Gastroesophageal sphincter (tissue), 4 donors: ENCODE data around the gene RAD51B. TPM values are rescaled to one million over a fixed set of nuclear protein-coding genes. Genes with fewer than 3 reads are reported as not detected.

ENCODE experiments used
- ATAC-seq: fragments of 150-250 bp; one replicate; pipeline ENCODE4 v1.9.1; 2016; ENCODE audit warnings: mild to moderate bottlenecking, moderate library complexity
- H3K27ac ChIP-seq, 4 donors: fragments of 200-600 bp; sonication (generic) in 3 of 4; 1 replicate in 3 of 4; 2 replicates in 1 of 4; pipeline ENCODE4 v1.5.1; 2016 to 2019
- H3K27me3 ChIP-seq: fragments of 200-600 bp; sonication (generic); one replicate; pipeline ENCODE4 v1.5.1; 2019
- H3K36me3 ChIP-seq, 2 donors: fragments of 200-600 bp; sonication (generic); one replicate each; pipeline ENCODE4 v1.5.1; 2019; ENCODE audit warnings: control low read depth in 1 of 2
- H3K4me1 ChIP-seq, 3 donors: fragments of 200-600 bp; sonication (generic); 1 replicate in 2 of 3; 2 replicates in 1 of 3; pipeline ENCODE4 v1.5.1; 2016 to 2019; ENCODE audit warnings: control low read depth in 2 of 3
- H3K4me3 ChIP-seq, 2 donors: fragments of 200-600 bp; sonication (generic); one replicate each; pipeline ENCODE4 v1.5.1; 2019; ENCODE audit warnings: mild to moderate bottlenecking in 1 of 2, moderate library complexity in 1 of 2
- H3K9me3 ChIP-seq, 3 donors: fragments of 200-600 bp; sonication (generic); one replicate each; pipeline ENCODE4 v1.5.1; 2017 to 2019; ENCODE audit warnings: control low read depth in 2 of 3
- EP300 ChIP-seq: sonication (generic); formaldehyde crosslinking; IDR thresholded peaks from one replicate; pipeline ENCODE4 v1.6.1; 2017; ENCODE audit warnings: antibody characterized with exemption, mild to moderate bottlenecking
- POLR2A ChIP-seq, 2 donors: fragments of 450-650 bp; IDR thresholded peaks; one replicate each; pipeline ENCODE4 v1.6.1; 2017; ENCODE audit warnings: antibody characterized with exemption in 2 of 2, mild to moderate bottlenecking in 2 of 2, moderate library complexity in 1 of 2
- POLR2AphosphoS5 ChIP-seq: sonication (generic); formaldehyde crosslinking; IDR thresholded peaks from one replicate; pipeline ENCODE4 v1.6.1; 2017; ENCODE audit warnings: antibody characterized with exemption
- WGBS, 2 donors: methylation state at CpG; one replicate each; pipeline ENCODE4 v1.1.5; 2018; ENCODE audit warnings: low coverage in 1 of 2; 5-methylcytosine and 5-hydroxymethylcytosine counted together
- total RNA-seq, 4 donors: library from RNA; depleted of rRNA; stranded (reverse); fragments of >200 nt; gene quantifications; one replicate each; pipeline ENCODE4 v1.1.0, GENCODE V29; 2016
- TF ChIP-seq, protein P1 (sequence below), 4 experiments: fragments of 200-600 bp in 2 of 4; fragments of 450-650 bp in 2 of 4; sonication (generic) in 1 of 4; IDR thresholded peaks; one replicate each; pipeline ENCODE4 v1.5.1; 2017 to 2019; ENCODE audit warnings: antibody characterized with exemption in 4 of 4, mild to moderate bottlenecking in 2 of 4, moderate library complexity in 2 of 4

The RAD51B gene
- total RNA-seq, 4 donors from 2014 or later, result 5.1 to 7.0 (median 6.0) TPM

DNA sequence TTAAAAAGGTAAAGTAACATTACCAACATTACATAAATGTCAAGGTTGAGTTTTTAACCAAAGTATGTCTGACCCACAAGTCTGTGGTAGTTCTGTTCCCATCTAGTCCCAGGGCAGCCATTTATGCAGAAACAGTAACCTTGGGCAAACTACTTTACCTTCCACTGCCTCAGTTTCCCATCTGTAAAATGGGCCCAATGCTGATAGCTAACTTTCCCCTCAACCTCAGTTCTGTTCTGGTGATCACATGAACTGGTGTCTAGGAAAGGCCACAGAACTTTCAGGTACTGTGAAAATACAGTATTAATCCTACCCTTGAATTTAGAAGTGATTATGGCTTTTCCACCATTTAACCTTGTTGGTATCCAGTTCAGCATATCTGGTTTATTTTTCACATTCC is 859.7 kb downstream of the RAD51B start:
- Histone ChIP-seq H3K27ac (peak overlapping the region in 2 of 4 donors; percentile 27 to 87), H3K27me3 (no peaks in the 10 kb centered on the region), H3K4me3 (no peak overlapping the region), H3K36me3 (no peaks in the 10 kb centered on the region), H3K4me1 (peaks cover 11 to 41% (median 34%) of the 10 kb centered on the region in 3 donors), H3K9me3 (no peaks in the 10 kb centered on the region)
- ATAC-seq, result no peak
- TF ChIP-seq POLR2AphosphoS5, result no peak
- TF ChIP-seq POLR2A (IDR thresholded peaks at IDR 0.05), result no peak
- TF ChIP-seq EP300, result no peak

GRCh38 chr14:68679746-68680467 is 860.3 kb downstream of the RAD51B start:
- peaks cover 11 to 47% (median 40%) of the 10 kb centered on the region in 3 donors for H3K4me1 ChIP-seq
- H3K4me3 ChIP-seq, result no peak overlapping the region
- no peak for ATAC-seq
- H3K36me3 ChIP-seq, result no peaks in the 10 kb centered on the region
- WGBS, 2 donors, result 57 to 72% methylated on average over 7 to 8 of the region's 8 CpGs
- TF ChIP-seq EP300, result no peak
- TF ChIP-seq POLR2A (IDR thresholded peaks at IDR 0.05), result no peak
- TF ChIP-seq POLR2AphosphoS5, result no peak
- TF ChIP-seq, protein P1, sequence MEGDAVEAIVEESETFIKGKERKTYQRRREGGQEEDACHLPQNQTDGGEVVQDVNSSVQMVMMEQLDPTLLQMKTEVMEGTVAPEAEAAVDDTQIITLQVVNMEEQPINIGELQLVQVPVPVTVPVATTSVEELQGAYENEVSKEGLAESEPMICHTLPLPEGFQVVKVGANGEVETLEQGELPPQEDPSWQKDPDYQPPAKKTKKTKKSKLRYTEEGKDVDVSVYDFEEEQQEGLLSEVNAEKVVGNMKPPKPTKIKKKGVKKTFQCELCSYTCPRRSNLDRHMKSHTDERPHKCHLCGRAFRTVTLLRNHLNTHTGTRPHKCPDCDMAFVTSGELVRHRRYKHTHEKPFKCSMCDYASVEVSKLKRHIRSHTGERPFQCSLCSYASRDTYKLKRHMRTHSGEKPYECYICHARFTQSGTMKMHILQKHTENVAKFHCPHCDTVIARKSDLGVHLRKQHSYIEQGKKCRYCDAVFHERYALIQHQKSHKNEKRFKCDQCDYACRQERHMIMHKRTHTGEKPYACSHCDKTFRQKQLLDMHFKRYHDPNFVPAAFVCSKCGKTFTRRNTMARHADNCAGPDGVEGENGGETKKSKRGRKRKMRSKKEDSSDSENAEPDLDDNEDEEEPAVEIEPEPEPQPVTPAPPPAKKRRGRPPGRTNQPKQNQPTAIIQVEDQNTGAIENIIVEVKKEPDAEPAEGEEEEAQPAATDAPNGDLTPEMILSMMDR (IDR thresholded peaks at IDR 0.05), result no peak
- H3K9me3 ChIP-seq, result no peaks in the 10 kb centered on the region
- H3K27ac ChIP-seq, result peak overlapping the region in 3 of 4 donors; percentile 27 to 87 (median 83)
- H3K27me3 ChIP-seq, result no peaks in the 10 kb centered on the region

DNA sequence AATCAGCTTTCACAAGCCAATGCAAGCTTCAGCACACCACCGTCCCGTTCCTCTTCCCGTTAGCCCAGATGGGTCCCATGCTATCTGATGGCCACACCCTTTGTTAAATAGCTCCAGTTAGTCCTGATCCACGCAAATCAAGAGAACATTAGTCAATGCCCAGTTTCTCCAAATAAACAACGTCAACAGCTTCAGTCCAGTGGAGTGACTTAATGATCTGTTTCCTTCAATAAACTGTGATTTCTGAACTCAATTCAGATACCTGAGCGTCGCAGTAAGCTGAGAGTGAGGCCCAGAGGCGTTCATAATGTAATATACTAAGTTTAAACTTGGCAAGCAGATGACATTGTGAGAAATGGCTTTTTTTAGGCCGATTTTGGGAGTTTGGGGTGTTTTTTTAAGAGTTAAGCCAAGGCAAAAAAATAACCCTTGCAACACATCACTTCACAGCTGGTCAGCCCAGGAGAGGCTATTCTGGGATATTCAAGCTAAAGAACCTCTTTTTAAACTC is 861.0 kb downstream of the RAD51B start:
- no peak for TF ChIP-seq POLR2A (IDR thresholded peaks at IDR 0.05)
- TF ChIP-seq, protein P1 (IDR thresholded peaks at IDR 0.05), result no peak
- no peak for TF ChIP-seq POLR2AphosphoS5
- TF ChIP-seq EP300, result no peak
- Histone ChIP-seq H3K4me3 (no peak overlapping the region), H3K4me1 (peaks cover 11 to 54% (median 44%) of the 10 kb centered on the region in 3 donors), H3K36me3 (no peaks in the 10 kb centered on the region), H3K9me3 (no peaks in the 10 kb centered on the region), H3K27me3 (no peaks in the 10 kb centered on the region), H3K27ac (peak overlapping the region; percentile 42 to 87 (median 80))
- peak; percentile 80 for ATAC-seq
- 32 to 56% methylated on average over 5 to 8 of the region's 9 CpGs for WGBS, 2 donors

DNA sequence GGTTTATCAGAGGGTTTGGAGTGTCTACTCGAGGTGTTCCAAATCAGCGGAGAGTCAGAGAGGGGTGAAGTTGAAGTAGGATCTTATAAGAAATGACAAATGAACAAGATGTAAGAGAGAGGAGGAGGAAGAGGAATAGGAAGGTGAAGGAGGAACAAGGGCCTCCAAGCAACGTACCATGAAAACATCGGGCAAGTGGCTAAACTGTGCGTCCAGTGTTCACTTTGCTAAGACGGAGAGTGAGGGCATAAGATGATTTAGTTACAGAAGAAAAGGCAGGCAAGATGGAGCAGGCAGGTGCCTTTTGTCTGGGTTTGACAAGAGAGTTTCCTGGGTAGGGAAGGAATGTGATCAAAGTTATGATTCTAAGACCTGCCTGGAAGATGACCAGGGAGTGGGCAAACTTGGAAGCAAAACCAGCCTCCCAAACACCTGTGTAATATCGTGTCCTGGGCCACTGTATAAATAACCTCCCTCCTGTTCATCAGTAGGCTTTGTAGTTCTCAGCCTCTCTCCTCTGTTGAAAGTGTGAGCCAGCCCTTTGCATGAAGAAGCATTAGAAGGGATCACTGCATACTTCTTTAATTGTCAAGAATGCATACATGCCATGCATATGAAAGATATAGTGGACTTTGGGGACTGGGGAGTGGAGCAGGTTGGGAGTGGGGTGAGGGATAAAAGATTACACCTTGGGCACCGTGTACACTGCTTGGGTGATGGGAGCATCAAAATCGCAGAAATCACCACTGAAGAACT is 861.9 kb downstream of the RAD51B start:
- H3K27me3 ChIP-seq, result no peaks in the 10 kb centered on the region
- TF ChIP-seq, protein P1 (IDR thresholded peaks at IDR 0.05), result no peak
- TF ChIP-seq EP300, result no peak
- no peak for TF ChIP-seq POLR2AphosphoS5
- TF ChIP-seq POLR2A (IDR thresholded peaks at IDR 0.05), result no peak
- WGBS, 2 donors, result 62 to 72% methylated on average over 7 to 9 of the region's 9 CpGs
- no peak for ATAC-seq
- H3K4me1 ChIP-seq, result peaks cover 11 to 62% (median 44%) of the 10 kb centered on the region in 3 donors
- no peak overlapping the region for H3K4me3 ChIP-seq
- H3K36me3 ChIP-seq, result no peaks in the 10 kb centered on the region
- H3K27ac ChIP-seq, result peak overlapping the region; percentile 42 to 87 (median 80)
- no peaks in the 10 kb centered on the region for H3K9me3 ChIP-seq
